Putamen (tissue), 1 donor: ENCODE results near the gene KRTAP5-1.
"Not testable (repeated sequence)": the region's sequence is repeated elsewhere in the genome, so short reads cannot be mapped to it uniquely, and the experiment has no call there.

ENCODE experiments used
- DNase-seq: peaks from one replicate; pipeline ENCODE4 v3.0.0-alpha.2; 2016; ENCODE audit warnings: low spot score

KRTAP5-1 gene, protein sequence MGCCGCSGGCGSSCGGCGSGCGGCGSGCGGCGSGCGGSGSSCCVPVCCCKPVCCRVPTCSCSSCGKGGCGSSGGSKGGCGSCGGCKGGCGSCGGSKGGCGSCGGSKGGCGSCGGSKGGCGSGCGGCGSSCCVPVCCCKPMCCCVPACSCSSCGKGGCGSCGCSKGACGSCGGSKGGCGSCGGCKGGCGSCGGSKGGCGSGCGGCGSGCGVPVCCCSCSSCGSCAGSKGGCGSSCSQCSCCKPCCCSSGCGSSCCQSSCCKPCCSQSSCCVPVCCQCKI

DNA sequence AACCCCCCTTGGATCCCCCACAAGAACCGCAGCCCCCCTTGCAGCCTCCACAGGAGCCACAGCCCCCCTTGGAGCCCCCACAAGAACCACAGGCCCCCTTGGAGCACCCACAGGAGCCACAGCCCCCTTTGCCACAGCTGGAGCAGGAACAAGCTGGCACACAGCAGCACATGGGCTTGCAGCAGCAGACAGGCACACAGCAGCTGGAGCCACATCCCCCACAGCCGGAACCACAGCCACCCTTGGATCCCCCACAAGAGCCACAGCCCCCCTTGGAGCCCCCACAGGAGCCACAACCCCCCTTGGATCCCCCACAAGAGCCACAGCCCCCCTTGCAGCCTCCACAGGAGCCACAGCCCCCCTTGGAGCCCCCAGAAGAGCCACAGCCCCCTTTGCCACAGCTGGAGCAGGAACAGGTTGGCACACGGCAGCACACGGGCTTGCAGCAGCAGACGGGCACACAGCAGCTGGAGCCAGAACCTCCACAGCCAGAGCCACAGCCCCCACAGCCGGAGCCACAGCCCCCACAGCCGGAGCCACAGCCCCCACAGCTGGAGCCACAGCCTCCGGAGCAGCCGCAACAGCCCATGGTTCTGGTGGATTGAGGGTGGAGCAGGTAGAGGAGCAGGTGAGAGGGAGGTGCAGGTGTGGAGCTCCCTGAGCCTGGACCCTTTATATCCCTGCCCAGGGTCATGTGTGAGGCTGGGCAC, at the start of gene KRTAP5-1:
Gene KRTAP5-1 (minus strand): TSS at position 623 of the 710 bp plus-strand sequence. CDS start 34 bp downstream, at position 589.
- DNase-seq: not testable (repeated sequence)

DNA sequence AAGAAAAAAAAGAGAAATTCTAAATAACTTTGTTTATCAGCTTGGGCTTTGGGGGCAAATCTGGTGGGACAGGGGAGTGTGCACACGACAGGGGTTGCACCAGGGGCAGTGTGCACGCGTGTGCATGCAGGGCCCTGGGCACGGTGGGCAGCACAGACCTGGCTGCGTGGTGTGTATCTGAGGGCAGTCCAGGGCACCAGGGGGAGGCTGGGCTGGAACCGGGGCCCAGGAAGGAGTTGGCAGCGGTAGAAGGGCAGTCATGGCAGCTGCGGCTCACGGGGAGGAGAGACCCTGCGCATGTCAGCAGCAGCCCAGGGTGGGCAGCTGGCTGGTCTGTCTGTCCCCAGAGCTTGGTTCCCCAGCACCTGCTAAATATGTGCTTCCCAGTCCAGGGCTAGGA, 48.8 kb upstream of the KRTAP5-1 start:
- no peak for DNase-seq

DNA sequence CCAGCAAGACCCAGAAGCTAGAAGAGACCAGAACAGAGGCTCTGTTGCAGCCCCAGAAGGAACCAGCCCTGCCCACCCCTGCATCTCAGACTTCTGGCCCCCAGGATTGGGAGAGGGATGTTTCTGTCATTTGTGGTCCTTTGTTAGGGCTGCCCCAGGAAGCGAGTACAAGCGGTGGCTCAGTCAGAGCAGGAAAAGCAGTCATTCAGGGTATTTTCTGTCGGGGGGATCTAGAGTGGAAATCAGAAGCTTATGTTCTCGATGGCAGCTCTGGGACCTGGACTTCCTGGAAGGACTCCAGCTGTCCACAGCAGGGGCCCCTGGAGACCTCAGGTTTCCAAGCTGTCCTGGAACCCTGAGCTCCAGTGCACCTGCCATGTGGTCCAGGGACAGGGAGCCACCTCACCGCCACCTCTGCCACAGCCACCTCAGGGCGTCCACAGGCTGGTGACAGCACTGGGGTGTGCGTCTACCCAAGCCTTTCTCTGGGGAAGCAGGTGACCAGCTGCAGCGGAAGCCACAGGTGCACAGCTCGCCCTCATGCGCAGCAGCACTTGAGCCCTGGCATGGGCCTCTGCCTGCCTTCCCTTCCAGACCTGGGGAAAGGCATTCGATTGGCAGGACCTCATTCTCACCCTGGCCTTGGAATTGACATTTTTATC, 47.1 kb upstream of the KRTAP5-1 start:
- DNase-seq: no peak

DNA sequence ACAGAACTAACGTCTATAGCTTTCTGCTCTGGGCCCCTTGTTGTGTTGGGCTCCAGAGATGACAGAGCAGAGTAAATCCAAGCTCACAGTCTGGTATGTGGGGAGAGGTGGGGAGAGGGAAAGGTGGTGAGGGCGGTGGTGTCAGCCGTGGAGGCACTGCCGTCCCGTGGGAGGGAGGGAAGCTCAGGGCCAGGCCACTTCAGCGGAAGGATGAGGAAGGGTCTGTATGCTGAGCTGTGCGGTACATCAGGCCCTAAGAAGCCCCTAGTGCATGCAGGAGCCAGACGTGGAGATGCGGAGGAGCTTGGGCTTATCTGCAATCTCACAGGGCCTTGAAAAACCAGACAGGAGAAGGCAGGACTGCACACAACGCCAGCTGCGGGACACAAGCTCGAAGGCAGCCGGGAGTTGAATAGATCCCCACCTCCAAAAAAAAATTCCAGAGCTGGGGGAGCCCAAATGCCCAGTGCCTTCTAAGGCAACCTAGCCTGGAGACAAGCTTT, 46.0 kb upstream of the KRTAP5-1 start:
- no peak for DNase-seq

DNA sequence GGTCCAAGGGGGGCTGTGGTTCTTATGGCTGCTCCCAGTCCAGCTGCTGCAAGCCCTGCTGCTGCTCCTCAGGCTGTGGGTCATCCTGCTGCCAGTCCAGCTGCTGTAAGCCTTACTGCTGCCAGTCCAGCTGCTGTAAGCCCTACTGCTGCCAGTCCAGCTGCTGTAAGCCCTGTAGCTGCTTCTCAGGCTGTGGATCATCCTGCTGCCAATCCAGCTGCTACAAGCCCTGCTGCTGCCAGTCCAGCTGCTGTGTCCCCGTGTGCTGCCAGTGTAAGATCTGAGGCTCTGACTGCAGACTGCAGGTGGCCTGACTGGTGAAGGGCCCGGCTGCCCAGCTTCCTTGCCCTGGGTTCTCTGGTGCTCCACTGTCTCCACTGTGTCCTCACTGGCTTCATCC, 45.2 kb upstream of the KRTAP5-1 start:
- no peak for DNase-seq

DNA sequence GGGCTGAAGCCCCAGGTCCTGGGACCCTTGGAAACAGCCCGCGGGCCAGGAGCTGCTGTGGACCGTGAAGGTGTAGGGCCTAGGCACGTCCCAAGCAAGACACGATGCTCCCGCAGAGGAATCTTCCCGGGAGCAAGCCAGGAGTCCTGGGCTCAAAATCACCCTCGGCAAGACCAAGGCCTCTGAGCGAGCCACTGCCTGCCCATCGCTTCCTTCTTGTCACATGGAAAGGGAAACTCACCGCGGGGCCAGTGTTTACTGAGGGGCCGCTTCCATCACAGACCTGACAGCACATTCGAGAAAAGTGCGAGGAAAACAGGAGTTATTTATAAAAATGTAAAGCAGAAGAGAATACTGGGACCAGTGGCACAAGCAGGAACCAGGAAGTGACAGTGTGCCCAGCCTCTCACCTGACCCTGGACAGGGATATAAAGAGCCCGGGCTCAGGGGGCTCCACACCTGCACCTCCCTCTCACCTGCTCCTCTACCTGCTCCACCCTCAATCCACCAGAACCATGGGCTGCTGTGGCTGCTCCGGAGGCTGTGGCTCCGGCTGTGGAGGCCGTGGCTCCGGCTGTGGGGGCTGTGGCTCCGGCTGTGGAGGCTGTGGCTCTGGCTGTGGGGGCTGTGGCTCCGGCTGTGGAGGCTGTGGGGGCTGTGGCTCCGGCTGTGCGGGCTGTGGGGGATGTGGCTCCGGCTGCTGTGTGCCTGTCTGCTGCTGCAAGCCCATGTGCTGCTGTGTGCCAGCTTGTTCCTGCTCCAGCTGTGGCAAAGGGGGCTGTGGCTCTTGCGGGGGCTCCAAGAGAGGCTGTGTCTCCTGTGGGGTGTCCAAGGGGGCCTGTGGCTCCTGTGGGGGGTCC, 44.5 kb upstream of the KRTAP5-1 start, which contains the start of gene KRTAP5-5:
Gene KRTAP5-5 (plus strand): TSS at position 450 of the 860 bp plus-strand sequence. CDS start 66 bp downstream, at position 516.
- DNase-seq: no peak

DNA sequence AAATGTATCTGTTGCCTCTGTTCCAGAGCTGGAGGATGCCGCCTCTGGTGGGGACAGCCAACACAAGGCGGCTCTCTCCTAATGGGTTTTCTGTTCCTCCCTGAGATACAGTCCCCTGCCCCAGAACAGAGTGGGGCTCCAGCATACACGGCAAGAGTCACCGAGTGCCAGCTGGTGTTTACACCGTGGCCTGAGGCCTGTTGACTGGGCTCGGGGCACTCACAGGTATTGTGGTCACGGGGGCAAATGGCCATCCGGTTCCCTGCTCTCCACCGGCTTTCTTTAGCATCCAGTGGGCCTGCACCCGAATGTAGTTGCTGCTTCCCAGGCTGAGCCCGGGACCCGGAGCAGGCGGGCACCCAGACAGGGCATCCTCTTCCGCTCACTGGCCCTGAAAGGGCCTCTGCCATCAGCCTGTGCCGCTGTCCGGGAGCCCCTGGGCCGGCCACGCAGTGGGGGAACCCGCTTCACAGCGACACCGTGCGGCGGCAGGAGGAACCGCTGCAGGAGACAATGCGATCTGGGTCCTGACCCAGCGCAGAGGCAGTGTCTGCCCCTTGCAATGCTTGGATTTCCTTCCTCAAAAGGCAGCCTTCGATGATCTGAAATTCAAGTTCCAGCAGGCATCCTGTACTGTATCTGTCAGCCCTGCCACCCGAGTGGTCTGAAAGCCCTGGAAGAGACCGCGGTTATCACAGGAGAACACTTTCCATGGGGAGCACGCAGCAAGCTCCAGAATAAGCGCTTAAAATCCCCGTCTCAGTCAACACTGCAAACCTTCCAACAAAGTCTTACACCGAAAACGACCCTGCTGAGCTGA, 43.6 kb upstream of the KRTAP5-1 start:
- peak; percentile 28 for DNase-seq

DNA sequence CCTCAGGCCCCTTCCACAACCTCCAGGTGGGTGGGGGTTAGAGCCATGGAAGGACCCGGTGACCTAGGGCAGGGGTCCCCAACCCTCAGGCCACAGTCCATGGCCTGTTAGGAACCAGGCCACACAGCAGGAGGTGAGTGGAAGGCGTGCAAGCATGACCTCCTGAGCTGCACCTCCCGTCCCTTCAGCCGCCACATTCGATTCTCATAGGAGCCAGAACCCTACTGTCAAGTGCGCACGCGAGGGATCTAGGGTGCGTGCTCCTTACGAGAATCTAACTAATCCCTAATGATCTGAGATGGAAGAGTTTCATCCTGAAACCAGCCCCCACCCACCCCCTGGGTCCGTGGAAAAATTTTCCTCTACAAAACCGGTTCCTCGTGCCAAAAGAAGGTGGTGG, 40.5 kb upstream of the KRTAP5-1 start:
- DNase-seq: no peak

DNA sequence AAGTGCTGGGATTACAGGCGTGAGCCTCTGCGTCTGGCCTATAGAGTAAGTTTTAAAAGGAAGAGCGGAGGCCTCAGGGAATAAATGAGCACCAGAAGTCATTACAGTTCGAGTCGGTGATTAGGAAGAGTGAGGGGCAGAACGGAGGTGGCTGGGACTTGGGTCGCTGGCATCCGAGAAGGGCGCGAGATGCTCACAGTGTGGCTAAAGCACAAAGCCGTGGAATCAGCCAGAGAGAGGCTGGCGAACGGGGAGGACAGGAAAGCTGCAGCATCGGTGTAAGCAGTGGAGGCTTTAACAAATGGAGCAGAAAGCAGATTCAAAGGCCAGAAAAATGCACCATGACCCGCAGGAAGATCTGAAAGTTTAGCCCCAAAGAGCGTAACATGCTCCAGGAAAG, 39.5 kb upstream of the KRTAP5-1 start:
- DNase-seq: no peak

DNA sequence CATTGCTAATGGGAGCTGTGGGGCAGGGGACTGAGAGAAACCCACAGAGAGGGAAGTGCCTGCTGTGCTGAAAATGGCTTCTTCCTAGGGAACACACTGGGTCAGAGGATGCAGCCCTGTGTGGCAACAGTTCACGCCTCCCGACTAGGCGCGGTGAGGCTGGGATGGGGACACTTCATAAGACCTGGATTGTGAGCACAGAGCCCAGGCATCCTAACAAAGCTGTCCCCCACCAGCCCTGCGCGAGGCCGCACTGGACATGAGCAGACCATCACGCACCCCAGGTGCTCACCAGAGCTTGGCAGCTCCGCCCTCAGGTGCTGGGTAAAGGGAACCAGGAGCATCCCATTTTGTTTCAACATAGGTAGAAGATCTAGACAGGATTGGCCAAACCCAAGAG, 38.6 kb upstream of the KRTAP5-1 start:
- DNase-seq: no peak

DNA sequence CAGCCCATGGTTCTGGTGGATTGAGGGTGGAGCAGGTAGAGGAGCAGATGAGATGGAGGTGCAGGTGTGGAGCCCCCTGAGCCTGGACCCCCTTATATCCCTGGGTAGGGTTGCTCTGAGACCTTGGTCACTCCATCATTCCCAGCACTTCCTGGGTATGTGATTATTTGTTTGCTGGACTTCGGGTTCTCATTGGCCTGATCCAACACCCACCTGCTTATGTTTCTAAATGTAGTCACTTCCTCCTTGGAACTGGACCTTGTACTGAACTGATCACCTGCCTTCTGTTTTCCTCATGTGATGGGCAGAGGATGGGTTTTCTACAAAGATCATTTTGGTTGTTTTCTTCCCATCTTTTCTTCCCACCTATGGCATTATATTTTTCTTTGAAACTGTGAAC, 37.0 kb upstream of the KRTAP5-1 start, which contains the start of gene KRTAP5-4:
Gene KRTAP5-4 (minus strand): TSS at position 53 of the 400 bp plus-strand sequence. CDS start 45 bp downstream, at position 8.
- DNase-seq: no peak

DNA sequence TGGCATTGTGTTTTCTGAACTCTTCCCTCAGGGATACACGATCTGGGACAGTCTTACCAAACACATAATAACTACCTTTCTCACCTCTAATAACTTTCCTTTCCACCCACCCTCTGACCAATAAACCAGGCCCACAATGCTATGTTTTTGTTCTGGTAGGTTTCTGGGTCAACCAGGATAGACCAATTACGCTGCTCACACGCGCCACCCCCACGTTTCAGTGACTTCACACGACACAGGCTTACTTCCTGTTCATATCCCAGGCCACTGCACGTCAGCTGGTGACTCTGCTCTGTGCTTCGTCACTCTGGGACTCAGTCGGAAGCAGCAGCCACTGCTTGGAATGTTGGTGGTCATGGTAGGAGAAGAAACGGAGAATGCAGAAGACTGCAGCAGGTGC, 34.4 kb upstream of the KRTAP5-1 start:
- DNase-seq: no peak

DNA sequence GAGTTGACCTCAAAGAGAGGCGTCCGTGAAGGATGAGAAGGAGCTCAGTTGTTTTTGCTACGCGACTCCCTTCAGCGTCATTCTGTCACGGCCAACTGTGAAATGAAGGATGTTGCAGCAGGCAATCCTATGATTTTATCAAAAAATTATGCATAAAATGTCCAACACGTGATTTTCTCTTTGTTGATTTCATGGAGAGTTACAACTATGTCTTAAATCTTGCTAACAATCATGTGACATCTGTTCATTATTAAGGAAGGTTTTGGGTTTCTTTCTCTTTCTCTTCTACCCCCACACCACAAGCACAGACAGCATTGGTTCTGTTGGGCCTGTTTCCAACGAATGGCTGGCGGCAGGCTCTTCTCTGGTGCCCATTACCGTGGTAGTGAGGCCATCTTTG, 33.1 kb upstream of the KRTAP5-1 start:
- no peak for DNase-seq

DNA sequence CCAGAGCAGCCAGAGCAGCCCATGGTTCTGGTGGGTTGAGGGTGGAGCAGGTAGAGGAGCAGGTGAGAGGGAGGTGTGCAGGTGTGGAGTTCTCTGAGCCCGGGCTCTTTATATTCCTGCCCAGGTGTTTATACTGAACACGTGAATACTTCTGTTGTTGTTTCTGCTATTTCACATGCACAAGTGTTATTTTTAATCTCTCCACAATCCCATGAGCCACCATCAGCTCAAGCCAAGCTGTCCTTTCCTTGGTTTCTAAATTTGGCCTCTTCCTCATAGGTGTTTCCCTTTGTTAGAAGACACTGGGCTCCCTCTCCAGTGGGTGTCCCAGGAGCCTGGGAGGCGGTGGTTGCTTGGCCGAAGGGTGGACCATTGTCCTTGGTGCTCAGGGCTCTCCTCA, 23.3 kb upstream of the KRTAP5-1 start, which contains the start of gene KRTAP5-3:
Gene KRTAP5-3 (minus strand): TSS at position 101 of the 400 bp plus-strand sequence. CDS start 78 bp downstream, at position 23.
- no peak for DNase-seq

DNA sequence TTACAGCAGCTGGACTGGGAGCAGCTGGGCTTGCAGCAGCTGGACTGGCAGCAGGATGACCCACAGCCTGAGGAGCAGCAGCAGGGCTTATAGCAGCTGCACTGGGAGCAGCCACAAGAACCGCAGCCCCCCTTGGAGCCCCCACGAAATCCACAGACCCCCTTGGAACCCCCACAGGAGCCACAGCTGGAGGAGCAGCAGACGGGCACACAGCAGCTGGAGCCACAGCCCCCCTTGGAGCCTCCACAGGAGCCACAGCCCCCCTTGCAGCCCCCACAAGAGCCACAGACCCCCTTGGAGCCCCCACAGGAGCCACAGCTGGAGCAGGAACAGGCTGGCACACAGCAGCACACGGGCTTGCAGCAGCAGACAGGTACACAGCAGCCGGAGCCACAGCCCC, 22.8 kb upstream of the KRTAP5-1 start:
- not testable (repeated sequence) for DNase-seq

DNA sequence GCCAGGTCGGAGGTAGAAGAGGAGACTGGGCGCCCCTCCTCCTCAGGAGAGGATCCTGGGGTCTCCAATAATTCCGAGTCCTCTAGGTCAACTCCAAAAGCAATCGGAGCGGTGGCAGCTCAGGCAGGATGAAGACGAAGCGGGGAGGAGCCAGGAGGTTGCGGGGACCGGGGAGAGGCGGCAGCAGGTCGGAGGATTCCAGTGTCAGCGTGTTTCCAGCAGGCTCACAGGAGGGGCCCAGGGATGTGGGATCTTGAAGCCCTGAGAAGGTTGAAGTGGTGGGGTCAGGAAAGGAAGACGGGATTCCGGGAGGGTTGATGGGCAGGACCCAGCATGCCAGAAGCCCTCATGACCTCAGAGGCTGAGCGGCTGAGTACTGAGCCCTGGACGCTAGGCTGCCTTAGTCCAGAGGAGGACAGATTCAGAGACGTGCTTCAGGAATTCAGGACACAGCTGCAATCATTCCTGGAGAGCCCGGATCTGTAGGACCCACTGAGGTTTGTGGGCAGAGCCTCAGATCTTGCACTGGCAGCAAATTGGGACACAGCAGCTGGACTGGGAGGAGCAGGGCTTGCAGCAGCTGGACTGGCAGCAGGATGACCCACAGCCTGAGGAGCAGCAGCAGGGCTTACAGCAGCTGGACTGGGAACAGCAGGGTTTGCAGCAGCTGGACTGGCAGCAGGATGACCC, 22.2 kb upstream of the KRTAP5-1 start:
- DNase-seq: not testable (repeated sequence)

DNA sequence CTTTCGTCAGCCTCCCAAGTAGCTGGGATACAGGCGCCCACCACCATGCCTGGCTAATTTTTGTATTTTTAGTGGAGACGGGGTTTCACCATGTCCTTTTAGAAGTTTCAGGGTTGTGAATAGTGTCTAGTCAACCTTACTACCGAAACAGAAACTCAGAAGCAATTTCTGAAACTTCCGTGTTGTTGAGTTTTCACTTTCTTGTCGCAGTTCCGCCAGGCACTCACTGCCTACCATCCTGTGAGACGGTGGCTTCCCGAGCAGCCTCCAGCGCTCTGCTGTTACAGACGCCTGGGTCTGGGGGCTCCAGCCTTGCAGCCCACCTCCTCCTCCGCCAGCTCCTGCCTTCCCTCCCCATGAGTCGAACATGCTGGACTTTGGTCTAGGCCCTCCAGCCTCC, 20.8 kb upstream of the KRTAP5-1 start:
- not testable (repeated sequence) for DNase-seq

DNA sequence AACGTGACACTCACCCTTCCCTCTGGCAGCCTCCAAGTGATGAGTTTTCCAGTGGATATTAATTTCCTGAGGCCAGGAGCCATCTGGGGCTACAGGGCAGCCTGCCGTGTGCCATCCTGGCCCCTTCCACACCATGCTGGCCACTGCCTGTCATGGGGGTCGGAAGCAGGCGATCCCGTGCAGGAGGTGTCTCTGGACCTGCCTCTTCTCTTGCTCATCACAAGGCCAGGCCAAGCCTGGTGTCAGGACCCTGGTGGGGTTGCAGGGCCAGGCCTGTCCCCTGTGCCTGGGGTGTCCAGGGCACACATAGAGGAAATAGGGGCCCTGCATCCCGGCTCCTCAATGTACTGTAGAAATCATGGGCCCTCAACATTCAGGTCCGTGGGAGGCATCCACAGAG, 19.6 kb upstream of the KRTAP5-1 start:
- DNase-seq: no peak

DNA sequence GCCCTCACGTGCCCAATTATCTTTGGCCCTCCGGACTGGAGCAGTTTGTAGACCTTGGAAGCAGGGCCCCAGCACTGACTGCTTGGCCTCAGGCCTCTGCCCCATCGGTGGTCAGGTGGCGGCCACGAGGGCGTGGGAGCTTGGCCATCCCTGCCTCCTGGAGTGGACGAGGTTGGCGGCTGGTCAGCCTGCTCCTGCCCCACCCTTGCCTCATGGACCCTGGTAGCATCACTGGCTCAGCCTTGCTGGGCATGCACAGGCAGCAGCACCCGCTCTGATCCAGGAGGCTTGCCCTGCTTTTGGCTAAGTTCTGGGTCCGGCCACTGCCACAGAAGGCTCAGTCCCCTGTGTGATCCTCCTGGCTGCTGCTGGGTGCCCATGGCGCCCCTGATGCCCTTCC, 19.1 kb upstream of the KRTAP5-1 start:
- no peak for DNase-seq

DNA sequence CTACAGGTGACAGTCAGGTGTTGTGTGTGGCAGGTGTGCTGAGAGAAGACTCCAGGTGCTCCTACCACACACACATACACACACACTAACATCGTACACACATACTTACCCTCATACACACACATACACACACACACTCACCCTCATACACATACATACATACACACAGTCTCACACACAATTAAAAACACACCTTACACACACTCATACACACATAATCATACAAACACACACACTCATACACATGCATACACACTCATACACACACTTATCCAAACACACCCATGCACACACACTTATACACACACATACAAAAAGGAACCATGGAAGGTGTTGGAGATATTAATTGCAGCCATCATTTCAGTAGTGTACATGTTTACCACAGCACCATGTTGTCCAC, 18.5 kb upstream of the KRTAP5-1 start:
- DNase-seq: no peak
